Head of caudate nucleus (tissue), 42 donors: Measurements from ENCODE around the gene ANKRA2.

ENCODE experiments used
- DNase-seq, 42 donors: peaks; one replicate each; pipeline versions ENCODE4 v3.0.0 to v3.0.0-alpha.2; 2020 to 2021; ENCODE audit warnings: mixed read lengths in 7 of 42
- intact Hi-C: fragments of 100-400 bp; cut with DNase I; formaldehyde crosslinking; loops from one replicate; pipeline ENCODE4 v1.15.0; 2022

ANKRA2 gene, protein sequence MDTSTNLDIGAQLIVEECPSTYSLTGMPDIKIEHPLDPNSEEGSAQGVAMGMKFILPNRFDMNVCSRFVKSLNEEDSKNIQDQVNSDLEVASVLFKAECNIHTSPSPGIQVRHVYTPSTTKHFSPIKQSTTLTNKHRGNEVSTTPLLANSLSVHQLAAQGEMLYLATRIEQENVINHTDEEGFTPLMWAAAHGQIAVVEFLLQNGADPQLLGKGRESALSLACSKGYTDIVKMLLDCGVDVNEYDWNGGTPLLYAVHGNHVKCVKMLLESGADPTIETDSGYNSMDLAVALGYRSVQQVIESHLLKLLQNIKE

DNA sequence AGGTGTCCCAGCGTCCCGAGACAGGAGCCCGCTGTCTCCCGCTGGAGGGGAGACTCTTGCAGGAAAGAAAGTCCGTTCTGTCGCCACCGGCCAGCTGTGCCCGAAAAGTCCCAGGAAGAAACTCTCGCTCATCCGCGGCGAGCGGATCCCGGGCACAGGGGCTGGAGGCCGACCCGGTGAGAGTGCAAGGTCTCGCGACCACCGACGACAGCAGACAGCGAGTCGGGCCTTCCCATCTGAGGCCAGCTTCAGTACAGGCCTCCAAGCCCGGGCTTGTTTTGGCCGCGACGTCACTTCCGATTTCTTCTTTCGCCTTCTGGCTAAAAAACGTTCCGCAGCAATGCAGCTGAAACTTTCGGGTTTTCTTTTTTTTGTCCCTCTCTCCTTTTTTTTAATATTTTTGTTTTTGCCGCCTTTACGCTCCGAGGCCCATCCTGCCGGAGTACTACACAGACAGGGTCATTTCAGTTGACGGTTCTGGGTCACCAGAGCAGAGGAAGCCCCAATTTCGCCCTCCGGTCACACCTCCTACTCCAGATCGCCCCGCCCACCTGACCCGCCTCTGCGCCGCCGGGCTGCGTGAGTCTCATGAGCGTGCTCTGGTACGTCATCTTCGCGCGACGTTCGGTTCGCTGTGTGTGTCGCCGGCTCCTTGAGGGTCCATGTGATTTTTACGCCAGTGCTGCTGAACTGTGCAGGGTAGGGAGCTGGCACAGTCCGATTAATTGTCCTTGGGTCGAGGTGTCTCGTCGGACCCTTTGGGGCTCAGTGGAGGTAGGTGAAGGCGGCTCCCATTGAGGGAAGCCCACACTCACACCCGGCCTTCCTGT lies at the start of gene ANKRA2, which contains the start of gene UTP15:
TSS of gene ANKRA2 (minus strand) at position 501 of the 830 bp plus-strand sequence. CDS start 2,758 bp downstream, outside the sequence.
TSS of gene UTP15 (plus strand) at position 605 of the 830 bp plus-strand sequence. CDS start 1,602 bp downstream, outside the sequence.
- peak; percentile 97 to 100 (median 98) for DNase-seq
- intact Hi-C loops: no loop called here

DNA sequence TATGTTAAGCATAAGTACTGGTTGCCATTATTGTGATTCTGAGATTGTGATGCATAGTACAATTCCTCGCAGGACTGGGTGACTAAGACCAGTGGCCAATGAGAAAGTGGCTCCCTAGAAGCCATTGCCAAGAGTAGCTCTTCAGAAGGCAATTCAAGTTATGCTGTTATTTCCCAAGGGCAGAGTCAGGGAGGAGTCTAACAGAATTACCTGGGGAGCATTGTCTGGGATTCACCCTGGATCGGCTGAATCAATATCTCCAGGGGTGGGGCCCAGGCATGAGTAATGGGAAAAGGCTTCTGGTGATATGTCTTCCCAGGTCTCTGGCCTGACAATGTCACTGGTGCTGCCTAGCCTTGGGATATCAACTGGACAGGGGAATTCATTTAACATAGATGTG lies 49.6 kb upstream of the ANKRA2 start:
- intact Hi-C loops: no loop called here
- no peak for DNase-seq

DNA sequence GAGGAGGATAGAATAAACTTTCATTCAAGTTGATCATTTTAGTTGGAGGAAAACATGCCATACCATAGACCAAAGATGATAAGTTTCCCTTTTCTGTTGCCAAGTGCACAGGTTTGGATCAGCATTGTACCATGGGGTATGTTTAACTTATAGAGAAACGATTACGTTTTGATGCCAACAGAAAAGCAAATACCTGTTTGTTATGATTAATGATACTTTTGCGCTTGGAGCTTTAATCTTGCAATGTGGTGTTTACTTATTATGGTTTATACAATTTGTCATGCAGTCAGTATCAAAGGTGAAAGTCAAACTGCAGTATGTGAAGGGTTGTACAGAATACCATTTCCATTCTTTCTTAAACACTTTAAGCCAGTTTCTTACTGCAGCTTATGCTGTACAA lies 47.4 kb upstream of the ANKRA2 start:
- DNase-seq: no peak
- intact Hi-C loops: no loop called here

DNA sequence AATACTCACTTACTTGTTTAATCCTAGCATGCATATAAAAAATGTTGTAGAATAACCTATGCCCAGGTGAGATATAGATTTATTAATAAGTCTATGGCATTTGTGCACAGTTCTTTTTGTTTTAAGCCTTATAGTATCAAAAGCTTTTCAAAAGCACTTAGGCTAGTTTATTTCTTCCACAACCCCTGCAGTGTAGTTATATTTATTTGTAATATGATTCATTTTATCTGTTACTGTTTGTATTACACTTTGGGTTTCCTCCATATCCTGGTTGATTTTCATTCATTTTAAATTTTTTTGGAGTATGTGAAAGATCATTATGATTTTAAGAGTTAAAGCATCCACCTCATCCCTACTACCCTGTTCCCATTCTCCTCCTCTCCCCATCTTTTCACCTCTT lies 41.8 kb upstream of the ANKRA2 start:
- intact Hi-C loops: no loop called here
- no peak for DNase-seq

DNA sequence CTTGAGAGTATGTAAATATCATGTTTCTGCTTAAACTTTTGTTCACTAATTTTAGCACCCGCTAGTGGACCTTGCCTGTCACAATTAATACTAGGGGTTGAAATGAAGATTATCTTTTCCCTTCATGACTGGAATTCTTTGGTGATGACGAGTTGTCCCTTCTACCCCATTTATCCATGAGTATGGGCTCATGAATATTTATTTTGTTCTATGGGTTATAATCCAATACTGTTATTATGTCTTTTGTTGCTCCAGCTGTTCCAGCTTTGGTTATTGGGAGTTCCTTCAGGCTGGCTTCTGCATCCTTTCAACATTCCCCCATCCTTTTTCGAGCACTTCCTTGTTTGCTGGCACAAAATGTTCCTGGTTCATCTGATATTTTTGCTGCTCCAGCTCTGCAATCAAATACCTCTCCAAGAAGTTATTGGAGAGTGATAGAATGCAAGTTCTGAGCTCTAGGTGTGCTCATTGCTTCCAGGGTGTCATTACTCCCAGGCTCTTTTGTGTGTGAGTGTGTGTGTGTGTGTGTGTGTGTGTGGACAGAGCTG lies 40.8 kb upstream of the ANKRA2 start:
- intact Hi-C loops: no loop called here
- no peak for DNase-seq

DNA sequence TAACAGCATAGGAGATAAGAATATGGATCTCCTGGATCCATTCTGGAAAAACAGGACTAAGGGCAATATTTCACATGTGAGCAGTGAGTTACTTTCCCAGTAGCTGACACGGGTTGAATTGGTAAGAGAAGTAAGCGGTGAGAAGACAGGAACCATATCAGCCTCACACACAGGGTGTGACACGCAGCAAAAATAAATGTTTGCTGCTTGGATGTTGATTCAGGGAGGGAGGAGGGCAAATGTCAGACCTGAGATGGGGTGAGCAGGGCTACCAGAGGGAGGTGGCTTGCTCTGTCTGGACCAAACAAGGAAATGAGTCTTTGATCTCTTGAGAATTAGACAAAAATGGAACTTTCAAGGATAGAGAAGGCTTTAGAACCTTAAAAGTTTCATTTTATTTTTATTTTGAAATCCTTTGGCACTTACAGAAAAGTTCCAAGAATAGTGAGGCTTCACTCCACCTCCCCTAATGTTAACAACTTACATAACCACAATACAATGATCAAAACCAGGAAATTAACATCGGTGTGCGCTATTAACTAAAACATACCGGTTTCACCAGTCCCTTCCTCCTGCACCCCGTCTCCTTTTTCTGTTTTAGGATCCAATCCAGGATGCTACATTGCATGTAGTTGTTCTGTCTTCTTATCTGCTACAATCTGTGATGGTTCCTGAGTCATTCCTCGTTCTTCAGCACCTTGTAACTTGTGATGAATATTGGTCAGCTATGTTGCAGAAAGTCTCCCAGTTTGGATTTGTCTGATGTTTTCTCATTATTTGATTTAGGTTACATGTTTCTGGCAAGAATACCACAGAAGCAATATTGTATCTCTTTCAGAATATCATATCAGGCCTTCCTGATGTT lies 40.0 kb upstream of the ANKRA2 start:
- DNase-seq: no peak
- intact Hi-C loops: no loop called here

DNA sequence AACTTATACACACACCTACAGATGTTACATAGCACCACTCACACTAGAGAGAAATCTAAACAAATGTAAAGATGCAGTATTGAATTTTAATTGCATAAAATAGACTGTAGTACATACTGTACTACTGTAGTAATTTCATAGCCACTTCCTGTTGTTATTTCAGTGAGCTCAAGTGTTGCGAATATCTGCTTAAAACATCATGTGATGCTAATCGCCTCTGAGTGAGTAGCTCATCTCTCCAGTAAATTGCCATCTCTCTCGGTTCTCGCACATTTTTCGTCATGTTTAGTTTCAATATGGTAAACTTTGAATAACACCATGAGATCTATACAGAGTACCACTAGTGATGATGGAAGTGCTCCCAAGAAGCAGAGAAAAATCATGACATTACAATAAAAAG lies 38.6 kb upstream of the ANKRA2 start:
- DNase-seq: no peak
- intact Hi-C loops: no loop called here

DNA sequence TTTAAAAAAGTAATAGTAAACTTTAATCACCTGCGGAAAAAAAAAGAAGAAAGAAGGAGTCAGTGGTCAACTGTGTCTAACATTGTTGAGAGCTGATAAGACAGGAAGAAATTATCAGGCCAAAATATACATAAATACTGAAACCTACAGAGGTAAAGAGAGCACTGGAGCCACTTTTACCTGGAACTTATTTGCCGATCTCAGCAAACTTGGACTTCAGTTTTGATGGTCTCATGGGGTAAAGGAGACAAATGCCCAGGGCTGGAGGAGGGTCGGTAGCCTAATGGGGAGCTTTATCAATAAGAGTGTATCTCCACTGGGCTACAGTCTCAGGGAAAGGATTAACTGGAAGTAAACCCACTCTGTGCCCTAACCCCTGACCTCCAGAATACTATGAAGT lies 33.9 kb upstream of the ANKRA2 start:
- intact Hi-C loops: no loop called here

DNA sequence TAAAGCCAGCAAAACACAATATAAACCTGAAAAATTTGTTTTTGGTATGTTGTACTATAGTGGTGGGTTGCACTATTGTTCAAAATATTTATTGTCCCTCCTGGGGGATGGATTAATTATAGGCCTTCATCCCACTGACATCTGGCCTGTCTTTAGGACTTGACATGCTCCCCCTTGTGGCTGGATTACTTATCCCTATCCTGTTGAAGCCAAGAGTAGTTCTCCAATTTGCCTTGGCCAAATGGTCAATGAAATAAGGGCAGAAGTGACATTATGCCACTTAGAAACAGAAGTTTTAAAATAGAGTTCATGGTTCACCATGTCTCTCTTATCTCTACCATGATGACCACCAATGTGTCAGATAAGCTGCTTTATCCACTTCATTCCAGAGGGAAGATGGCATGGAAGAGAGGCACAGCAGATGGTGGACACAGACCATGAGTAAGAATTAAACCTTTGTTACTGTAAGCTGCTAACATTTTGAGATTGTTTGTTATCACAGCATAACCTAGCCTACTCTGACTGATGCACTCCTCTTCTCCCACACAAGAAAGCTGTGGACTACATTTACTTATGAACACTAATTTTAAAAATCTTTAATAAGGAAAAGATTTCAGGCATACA lies 31.4 kb upstream of the ANKRA2 start:
- intact Hi-C loops: no loop called here
- DNase-seq: peak in 5 of 42 donors; percentile 5 to 11 (median 8)

More for the DNA sequence above, 33.9 kb upstream of the ANKRA2 start:
- no peak for DNase-seq

DNA sequence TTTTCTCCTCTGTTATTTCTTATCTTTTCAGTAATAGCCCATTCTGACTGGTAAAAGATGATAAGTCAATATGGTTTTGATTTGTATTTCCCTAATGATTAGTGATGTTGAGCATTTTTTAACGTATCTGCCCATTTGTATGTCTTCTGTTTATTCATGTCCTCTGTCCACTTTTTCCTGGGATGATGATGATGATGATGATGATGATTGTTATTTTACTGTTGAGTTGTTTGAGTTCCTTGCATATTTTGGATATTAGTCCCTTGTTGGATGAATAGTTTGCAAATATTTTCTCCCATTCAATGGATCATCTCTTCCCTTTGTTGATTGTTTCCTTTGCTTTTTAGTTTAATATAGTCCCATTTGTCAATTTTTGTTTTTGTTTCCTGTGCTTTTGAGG lies 27.1 kb upstream of the ANKRA2 start:
- intact Hi-C loops: loop anchor here (5.0 kb wide), 1 partner anchor 200 kb away; no protein-coding TSS in a partner anchor

DNA sequence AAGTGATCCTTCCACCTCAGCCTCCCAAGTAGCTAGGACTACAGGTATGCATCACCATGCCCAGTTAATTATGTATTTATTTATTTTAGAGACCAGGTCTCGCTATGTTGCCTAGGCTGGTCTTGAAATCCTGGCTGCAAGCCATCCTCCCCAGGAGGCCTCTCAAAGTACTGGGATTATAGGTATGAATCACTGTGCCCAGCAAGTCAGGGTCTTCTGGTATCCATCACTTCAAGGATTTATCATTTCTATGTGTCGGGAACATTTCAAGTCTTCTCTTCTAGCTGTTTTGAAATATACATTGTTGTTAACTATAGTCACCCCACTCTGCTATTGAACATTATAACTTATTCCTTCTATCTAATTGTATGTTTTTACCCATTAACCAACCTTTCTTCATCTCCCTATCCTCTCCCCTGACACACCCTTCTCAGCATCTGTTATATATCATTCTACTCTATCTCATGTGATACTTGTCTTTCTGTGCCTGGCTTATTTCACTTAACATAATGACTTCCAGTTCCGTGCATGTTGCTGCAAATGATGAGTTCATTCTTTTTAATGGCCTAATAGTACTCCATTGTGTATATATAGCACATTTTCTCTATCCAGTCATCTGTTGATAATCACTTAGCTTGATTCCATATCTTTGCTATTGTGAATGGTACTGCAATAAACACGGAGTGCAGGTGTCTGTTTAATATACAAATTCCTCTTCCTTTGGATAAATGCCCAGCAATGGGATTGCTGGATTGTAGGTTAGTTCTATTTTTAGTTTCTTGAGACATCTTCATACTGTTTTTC lies 26.5 kb upstream of the ANKRA2 start:
- intact Hi-C loops: loop anchor here (5.0 kb wide), 1 partner anchor 200 kb away; no protein-coding TSS in a partner anchor
- no peak for DNase-seq

More for the DNA sequence above, 27.1 kb upstream of the ANKRA2 start:
- DNase-seq: no peak

DNA sequence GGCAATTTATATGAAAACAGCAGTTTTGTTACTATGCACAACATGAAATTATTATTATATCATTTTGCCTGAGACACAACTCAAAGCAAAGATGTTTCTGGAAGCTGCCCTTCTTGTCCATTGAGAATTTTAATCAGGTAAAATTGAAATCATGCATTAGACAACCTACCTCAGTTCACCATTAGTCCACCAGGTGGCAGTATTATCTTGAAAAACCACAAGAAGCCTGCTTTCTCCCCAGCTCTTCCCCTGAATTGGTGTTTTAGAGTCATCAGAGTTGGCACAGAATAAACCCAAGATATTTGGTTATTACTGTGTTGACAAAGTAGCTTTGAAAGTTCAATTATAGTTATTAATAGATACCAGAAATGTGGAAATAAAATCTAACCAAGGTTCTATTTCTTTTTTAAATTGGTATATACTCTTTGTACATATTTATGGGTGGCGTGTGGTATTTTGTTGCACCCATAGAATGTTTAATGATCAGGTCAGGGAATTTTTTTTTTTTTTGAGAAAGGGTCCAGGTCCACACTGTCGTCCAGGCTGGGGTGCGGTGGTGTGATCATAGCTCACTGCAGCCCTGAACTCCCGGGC lies 25.8 kb upstream of the ANKRA2 start:
- peak in 22 of 42 donors; percentile 7 to 85 (median 64) for DNase-seq
- intact Hi-C loops: loop anchor here (5.0 kb wide), 1 partner anchor 201 kb away; no protein-coding TSS in a partner anchor

DNA sequence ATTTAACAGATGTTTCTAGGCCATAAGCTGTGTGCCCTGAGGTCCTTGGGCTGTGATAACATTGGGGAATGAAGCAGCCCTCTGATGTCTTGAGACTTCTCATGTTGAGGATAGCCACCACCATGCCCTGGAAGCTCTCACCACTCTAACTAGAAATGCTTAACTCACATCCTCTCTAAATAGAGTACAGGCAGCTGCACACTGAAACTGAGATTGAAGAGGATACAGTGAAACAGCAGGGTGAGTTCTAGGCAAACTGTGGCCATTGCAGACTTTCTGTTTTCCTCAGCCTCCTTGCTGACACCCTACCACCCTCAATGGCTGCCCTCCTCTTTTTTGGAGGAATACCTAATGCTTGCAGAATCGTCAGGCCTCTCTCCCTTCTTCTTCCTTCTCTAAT lies 22.5 kb upstream of the ANKRA2 start:
- intact Hi-C loops: no loop called here

DNA sequence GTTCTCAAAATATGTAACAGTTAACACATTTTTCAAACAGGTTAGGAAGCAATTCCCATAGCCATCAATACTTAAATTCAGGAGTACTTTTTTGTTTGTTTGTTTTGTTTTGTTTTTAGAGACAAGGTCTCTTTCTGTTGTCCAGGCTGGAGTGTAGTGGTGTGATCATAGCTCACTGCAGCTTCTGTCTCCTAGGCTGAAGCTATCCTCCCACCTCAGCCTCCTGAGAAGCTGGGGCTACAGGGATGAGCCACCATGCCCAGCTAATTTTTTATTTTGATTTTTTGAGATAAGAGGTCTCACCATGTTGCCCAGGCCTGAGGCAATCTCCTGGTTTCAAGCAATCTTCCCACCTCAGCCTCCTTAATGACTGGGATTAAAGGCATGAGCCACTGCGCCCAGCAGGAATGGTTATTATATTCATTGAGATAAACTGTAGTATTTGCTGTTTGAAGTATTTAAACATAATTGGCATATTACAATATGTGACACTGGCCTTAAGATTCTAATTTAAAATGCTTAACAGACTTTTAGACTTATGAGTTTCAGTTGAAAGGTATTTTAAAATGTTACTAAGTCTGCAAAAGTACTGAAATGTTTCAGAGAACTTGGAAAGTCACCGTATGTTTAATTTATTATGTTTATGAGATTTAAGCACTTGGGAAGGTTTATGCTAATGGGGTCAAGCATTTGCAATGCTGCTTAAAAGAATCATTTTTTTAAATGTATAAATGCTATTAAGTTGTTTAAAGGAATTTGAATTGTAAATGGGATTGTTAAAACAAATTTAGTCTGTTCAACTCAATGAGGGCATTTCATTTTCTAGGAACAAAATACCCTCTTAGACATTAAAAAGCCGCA lies 17.1 kb upstream of the ANKRA2 start:
- DNase-seq: no peak
- intact Hi-C loops: no loop called here

More for the DNA sequence above, 22.5 kb upstream of the ANKRA2 start:
- DNase-seq: no peak

DNA sequence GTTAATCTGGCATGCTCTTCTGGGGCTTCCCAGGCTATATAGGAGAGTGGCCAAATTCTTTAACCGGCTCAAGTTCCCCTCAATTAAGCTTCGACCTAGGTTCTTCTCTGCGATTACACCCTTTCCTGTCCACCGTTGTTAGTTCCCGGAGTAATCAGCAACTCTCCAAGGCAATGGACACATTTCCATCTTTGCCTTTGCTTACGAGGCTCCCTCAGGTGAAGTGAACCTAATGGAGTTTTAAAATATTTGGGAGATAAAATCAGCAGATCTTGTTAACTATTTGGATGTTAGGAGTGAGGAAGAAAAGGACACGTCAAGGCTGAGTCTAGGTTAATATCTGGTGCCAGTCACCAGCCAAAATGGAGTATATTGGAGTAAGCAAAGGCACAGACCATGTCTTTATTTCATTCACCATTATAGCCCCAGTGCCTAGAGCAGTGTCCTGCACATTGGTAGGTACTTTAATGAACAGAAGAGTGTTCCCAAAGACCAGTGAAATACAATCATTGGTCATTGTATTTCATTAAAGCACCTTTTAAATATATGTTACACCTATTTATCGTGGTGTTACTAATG lies 619 bp upstream of the ANKRA2 start:
- intact Hi-C loops: no loop called here
- DNase-seq: no peak

DNA sequence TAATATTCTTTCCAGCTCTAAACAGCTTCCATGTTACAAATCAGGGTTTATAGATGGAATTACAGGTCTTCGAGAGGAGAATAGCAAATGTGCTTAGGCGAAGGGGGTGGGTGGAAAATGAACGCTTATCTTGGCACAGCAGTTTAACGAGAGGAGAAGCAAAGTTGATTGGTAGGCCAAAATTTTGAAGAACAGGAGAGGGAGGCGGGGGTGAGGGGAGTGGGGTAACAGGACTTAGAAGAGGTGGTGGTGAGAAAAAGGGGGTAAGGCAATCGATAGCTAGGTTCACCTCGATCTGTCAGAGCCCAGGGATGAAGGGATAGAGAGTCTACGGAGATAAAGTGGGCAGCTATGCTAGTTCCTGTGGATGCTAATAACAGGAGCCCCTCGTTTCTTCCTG lies 764 bp downstream of the ANKRA2 start:
- DNase-seq: peak in 14 of 42 donors; percentile 4 to 47 (median 16)
- intact Hi-C loops: no loop called here
